NCI-H226 (cell line): ENCODE results near the gene HSD11B1L.
A peak's percentile ranks its signal among the peaks of the same experiment; 100 is the strongest.

Experiments used
- DNase-seq: peaks from one replicate; pipeline ENCODE4 v3.0.0-alpha.2; 2015

The HSD11B1L gene, protein sequence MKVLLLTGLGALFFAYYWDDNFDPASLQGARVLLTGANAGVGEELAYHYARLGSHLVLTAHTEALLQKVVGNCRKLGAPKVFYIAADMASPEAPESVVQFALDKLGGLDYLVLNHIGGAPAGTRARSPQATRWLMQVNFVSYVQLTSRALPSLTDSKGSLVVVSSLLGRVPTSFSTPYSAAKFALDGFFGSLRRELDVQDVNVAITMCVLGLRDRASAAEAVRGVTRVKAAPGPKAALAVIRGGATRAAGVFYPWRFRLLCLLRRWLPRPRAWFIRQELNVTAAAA

DNA sequence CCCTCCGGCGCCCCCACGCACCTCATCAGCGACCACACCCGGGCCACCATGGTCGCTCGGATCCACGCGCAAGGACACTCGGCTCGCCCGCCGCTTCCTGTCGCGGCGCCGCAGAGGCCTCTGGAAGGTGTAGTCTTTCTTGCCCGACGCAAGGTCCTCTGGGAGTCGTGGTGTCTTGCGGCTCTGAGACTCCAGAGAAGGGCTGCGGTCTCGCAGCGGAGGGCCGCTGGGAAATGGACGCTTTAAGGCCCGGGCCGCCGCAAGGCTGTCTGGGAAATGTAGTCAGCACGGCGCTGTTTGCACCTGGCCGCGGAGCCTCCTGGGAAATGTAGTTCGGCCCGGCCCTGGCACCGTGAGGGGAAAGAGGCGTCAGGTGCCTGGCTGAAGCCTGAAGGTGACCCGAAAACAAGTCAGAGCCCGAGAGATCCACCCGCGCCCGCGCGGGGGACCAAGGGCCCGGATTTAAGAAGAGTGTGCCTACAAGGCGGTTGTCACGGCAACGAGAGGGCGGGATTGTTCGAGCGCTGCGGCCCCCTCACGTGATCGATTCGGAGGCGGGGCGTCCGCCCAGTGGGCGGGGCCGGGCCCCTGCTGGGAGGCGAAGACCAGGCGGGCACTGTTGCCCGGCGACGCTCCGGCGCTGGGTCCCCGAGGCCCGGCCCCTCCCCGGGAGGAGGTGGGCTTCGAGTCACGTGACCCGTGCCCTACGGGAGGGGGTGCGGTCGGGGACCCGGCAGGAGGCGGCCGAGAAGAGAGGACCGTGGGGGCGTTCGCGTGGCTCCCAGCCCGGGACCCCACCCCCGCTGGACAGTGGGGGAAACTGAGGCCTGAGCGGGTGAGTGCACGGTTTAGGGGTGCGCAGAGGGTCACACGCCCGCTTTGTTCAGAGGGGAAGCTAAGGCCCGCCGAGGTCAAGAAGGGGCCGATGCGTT lies at the start of gene HSD11B1L, which contains the start of gene MICOS13:
Gene HSD11B1L, plus strand, starts transcription at position 591 of the 932 bp plus-strand sequence. CDS start 3,806 bp downstream, outside the sequence.
Gene MICOS13, minus strand, starts transcription at position 80 of the 932 bp plus-strand sequence. Its CDS starts 30 bp downstream, at position 50.
- DNase-seq, result peak; percentile 98

DNA sequence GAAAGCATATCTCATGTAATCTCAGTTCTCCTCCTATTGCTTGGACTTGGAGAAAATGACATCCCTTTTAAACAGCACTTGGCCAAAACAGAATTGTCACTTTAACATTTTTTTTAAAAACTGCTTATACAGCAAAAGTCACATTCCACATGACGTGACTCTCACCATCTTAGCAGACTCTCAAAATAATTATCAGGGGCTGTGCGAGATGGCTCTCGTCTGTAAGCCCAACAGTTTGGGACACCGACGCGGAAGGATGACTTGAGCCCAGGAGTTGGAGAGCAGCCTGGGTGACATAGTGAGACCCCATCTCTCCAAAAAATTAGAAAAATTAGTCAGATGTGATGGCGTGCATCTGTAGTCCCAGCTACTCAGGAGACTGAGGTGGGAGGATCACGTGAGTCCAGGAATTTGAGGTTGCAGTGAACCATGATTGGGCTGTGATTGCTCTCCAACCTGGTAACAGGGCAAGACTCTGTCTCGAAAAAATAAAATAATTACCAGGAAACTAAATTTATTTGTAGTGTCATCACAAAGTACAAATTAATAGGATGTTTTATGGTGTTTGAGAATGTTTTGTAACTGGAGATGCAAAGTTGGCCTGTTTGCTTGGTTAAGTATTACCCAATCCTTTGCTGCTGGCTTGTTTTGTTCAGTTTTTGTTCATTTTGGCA lies 49.1 kb upstream of the HSD11B1L start:
- DNase-seq, result no peak

DNA sequence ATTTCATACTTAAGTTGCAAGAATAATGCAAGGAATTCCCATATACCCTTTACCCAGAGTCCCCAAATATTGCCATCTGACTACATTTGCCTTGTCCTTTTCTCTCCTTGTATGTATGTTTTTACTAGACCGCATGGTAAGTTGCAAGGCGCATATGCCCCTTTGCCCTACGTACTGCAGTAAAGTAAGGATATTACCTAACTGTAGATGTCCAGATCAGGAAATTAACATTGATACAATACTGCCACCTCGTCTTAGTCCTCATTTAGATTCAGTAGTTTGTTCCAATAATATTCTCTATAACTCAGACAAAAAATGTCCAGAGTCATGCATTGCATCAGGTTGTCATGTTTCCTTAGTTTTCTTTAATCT lies 48.6 kb upstream of the HSD11B1L start:
- DNase-seq, result no peak

DNA sequence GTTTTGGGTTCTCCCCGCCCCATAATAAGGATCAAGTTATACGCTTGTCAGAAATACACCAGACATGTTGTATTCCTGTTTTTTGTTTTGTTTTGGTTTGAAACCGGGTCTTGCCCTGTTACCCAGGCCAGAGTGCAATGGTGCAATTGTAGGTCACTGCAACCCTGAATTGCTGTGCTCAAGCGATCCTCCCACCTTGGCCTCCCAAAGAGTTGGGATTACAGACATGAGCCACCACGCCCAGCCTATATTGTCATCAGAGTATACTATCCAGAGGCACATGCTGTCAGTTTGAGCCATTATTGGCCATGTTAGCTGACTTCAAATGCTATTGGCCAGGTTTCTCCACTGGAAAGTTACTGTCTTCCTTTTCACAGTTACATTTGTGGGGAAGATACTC lies 48.2 kb upstream of the HSD11B1L start:
- no peak for DNase-seq

DNA sequence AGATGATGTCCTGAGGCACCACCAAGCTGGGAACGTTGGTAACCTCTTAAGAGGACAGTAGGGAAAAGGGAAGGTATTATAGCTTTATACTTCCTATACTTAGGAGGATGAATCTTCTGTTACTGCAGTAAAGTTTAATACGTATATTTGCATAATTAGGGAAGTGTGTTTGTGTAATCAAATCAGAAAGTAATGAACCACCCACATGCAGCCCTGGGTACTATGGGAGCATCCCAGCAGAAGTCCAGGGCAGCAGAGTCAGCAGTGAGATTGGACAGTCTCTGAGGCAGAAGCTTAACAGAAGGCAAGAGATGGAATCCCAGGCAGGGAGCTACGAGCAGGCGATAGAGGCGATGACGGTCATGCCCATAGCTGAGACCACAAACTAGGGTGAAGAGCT lies 45.4 kb upstream of the HSD11B1L start:
- no peak for DNase-seq

DNA sequence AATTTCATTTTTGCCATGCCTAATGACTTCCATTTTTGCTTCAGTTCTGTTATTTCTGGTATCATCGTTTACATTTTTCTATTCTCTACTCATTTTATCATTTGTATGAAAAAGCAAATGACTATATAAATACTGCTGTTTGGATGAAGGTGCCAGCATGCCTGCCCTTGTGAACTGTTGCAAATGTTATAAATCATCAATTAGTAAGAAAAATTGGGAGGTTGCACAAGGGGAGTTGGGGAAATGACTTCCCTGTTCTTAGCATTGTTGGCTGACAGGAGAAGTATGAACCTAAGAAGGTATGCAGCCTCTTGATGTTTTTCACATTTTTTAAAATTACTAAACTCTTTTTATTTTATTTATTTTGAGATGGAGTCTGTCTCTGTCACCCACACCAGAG lies 42.9 kb upstream of the HSD11B1L start:
- no peak for DNase-seq

DNA sequence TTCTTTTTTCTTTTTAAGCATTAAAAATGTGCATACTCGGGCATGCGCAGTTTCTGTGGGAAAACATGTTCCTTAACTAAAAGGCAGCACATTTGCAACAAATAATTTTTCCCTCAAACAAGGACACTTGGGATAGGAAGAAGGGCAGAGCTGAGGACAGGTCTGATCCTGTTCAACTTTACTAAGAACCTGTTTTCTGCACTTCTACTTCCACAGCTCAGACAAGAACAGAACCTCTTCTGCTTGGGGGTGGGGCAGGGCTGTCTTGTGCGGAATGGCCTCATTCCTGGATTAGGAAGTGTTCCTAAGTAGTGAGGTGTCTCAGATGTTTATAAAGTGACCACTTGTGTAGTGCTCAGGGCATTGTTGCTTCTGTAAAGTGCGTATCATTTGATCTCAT lies 39.7 kb upstream of the HSD11B1L start:
- DNase-seq, result no peak

DNA sequence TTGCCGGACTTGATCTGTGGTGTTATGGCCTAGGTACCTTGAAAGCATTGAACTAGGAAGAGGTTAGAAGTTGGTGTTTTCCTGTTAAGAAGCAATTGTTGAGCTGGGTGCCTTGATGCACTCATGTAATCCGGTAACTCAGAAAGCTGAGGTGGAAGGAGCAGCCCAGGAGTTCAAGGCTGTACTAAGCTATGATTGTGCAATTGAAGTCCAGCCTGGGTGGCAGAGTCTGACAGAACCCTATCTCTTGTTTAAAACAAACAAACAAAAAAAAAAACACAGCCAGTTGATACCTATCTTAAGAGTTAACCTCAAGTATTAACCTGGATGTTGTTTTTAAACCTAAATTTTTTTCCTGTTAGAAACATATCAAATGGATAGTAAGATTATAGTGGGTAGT lies 38.6 kb upstream of the HSD11B1L start:
- DNase-seq, result no peak

DNA sequence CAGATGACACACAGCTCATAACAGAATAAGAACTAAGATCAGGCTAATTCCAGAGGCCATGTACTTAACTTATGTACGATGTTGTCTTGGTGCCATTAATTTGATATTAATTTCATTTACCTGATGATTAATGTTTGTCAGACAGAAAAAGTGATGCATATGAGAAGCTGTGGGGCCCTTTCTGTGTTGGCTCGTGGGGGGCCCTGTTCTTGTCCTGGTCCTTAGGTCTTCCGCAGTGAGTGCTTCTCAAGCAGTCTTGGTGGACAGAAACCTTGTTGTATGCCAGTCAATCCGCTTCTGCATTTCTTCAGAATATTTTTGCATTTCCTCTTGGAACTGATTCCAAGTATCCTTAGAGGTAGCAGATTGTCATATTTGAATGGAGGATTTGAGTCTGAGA lies 37.8 kb upstream of the HSD11B1L start:
- no peak for DNase-seq

DNA sequence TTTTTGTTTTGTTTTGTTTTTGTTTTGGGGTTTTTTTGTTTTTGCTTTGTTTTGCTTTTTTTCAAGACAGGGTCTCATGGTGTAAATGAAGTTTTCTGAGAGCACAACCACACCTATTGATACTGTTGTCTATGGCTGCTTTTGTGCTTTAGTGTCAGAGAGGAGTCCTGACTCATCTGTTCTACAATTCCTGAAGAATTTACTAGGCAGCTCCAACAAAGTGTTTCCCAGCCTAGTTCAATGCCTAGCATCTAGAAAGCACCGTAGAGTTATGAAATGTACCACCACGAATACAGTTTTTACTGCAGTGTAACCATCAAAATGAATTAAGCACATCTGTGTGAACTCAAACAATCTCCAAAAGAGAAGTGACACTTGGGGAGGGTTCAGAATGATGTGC lies 36.8 kb upstream of the HSD11B1L start:
- DNase-seq, result no peak

DNA sequence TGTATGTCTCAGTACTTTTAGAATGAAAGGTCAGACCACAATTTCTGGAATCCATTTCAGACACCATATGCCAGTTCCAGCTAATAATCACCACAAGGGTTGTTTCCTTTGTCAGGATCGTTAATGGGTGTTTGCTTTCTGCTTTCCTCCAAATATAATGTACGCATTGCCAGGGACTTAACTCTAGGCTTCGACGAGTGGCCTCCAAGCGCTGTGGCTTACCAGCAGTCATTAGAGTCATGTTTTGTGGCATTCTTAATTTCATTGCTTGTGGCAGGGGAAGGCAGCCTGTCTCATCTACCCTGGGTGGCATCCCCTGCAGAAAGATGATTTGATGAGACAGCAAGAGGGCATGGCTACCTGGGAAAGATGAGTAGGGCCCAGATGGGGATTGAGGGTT lies 35.4 kb upstream of the HSD11B1L start:
- DNase-seq, result no peak

DNA sequence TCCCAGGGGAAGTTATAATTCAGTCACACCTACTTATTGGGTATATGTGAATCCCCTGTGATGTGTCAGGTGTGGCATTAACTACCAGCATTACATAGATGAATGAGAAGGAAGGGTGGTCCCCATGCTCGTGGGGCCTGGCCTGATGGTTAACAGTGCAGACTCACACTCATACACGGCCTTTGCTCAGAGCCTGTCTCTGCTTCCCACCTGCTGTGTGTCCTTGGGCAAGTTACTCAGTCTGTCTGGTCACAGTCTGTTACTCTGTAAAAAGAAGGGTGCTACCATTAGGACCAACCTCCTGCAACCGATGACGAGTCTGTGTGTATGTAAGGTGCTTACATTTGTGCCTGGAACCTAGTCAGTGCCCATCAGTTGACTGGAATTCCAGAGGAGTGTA lies 34.1 kb upstream of the HSD11B1L start:
- no peak for DNase-seq

DNA sequence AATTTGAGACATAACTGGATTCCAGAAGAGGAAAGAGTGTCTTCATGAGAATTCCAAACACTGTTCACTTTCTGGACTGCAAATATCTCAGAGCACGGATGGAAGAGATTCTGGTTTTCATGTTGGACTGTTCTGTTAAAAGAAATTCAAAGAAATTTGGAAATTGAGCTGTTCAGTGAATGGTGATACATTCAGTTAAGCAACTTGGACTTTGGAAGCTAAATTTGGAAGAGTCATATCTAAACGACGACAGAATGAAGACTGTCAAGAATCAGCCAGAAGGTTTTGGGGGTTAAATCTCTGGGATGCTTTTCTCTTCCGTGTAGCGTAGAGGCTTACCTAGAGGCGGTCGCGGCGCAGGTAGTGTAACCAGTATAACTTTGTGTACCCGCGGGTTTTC lies 32.4 kb upstream of the HSD11B1L start:
- DNase-seq, result no peak

DNA sequence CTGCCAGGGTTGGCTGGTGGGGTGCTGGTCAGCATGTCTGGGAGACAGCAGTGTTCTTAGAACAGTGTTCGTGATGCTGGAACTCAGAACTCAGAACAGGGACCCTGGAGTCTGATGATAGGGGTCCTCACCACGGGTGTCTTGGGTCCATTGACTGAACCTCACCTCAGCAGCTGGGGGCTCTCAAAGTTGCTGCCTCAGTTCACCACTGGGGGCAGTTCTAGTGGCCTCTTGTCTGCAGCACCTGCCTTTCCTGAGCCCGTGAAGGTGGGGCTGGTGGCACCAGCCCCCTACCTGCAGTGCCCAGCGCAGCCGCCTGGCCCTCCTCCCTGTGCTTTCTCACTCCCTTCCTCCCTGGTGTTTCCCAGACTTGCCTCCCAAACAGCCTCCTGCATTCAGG lies 29.5 kb upstream of the HSD11B1L start:
- DNase-seq, result no peak

DNA sequence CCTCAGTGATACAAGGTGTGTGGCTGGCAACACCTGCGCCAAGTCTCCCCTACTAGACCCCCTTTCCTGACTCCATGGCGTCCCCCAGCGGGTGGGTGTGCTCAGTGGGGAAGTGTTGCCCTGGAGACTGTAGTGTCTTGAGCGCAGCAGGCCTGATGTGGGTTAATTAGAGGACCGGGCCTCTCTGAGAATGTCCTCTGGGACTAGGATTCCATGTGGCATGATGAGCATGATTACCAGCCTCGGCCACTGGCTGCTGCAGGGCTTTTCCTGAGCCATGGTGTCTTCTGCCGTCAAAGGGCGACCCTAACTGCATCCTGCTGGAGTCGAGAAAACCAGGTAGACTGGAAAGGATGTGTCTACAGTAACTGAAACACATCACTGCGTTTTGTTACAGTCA lies 28.6 kb upstream of the HSD11B1L start:
- no peak for DNase-seq

DNA sequence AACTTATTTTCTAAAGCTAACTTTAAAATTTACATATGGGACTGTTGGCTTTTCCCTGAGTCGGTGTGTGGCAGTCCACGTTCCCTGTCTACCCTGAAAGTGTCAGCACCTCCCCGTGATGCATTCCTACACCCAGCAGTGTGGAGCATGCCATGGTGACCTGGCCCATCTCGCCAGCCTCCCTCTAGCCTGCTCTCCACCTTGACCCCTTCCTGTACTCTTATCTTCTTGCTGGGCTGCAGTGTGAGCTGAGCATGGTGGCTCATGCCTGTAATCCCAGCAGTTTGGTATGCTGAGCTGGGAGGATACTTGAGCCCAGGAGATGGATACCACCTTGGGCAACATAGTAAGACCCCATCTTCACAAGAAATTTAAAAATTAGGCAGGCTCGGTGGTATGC lies 25.9 kb upstream of the HSD11B1L start:
- no peak for DNase-seq

DNA sequence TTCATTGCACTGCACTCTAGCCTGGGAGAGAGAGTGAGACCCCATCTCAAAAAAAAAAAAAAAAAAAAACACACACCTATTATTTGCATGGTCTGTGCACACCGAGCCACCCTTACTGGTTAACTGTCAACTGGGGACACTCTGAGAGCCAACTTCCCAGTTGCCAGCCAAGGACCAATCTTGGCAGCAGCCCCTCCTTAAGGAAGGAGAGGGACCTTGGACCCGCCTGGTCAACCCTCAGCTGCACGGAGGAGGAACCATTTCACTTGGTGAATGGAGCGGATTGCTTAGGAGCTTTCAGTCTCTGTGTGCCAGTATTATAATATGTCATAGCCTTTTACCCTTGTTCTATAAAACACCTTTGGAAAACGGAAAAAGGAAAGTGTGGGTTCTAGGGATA lies 25.4 kb upstream of the HSD11B1L start:
- DNase-seq, result no peak

DNA sequence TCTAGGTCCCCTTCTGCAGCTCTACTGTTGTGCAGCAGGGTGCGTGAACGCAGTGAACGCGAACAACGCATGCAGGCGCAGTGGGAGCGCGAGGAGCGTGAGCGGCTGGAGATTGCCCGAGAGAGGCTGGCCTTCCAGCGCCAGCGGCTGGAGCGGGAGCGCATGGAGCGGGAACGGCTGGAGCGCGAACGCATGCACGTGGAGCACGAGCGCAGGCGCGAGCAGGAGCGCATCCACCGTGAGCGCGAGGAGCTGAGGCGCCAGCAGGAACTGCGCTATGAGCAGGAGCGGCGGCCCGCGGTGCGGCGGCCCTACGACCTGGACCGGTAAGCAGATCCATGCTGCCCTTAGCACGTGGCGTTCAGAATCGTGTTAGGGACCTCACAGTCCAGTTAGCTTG lies 19.3 kb upstream of the HSD11B1L start:
- DNase-seq, result no peak

DNA sequence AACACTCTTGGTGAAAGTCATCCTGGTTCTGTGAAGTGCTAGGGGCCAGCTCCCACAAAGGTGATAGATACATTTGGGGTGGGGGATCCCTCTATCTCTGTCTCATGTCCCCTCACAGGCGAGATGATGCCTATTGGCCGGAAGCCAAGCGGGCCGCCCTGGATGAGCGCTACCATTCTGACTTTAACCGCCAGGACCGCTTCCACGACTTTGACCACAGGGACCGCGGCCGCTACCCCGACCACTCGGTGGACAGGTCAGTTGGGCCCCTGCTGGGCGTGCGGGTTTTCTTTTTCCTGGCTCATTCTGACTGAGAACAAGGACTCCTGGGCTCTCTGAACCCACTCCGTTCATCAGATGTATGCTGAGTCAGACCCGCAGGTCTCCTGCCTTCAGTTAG lies 16.9 kb upstream of the HSD11B1L start:
- DNase-seq, result no peak

DNA sequence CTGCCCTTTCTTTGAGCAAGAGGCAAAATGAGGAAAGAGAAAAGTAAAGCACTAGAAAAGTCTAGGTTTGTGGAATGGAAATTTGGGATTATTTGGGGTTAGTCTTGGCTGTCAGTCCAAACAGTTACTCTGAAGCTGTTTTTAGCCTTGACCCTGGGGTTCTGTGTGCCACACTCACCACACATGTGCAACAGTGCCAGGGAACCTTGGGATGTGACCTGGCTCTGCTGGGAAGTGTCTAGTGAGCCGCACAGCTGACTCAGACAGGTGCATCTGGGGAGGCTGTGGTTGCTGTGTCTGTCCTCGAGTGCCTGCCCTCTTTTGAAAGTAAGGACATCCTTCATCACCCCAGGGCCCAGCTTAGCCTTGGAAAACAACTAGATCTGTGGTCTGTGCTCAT lies 16.3 kb upstream of the HSD11B1L start:
- DNase-seq, result no peak

DNA sequence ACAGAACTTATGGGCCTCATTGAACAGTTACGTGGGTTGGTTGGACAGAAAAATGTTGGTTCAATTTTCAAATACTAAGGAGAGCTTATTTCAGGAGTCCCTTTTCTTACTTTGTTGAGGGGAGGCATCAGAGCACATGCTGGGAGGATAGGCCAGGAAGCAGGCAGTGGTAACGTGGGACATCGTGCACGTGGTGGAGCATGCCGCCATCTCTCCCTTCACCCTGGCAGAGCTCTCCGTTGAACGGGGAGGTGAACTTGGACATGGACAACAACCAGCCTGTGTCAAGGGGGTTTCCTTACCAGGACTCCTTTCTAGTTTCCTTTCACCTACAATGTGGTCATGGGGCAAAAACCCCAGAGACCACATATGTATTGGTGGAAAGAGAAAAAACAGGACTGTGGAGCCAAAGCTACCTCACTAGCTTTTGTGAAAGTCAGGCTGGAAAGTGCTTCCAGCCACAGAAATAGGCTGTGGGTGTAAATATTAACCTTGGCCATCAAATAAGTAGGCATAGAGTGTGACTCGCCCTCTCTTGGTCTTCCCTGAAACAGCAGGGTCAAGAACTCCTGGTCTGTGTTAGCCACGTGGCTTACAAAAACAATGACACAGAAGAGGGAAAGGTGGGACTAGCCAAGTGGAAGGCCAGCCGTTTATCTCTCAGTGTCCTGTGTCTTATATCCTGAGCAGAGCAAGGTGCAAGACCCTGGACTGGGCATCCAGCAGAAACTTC lies 14.9 kb upstream of the HSD11B1L start:
- no peak for DNase-seq

DNA sequence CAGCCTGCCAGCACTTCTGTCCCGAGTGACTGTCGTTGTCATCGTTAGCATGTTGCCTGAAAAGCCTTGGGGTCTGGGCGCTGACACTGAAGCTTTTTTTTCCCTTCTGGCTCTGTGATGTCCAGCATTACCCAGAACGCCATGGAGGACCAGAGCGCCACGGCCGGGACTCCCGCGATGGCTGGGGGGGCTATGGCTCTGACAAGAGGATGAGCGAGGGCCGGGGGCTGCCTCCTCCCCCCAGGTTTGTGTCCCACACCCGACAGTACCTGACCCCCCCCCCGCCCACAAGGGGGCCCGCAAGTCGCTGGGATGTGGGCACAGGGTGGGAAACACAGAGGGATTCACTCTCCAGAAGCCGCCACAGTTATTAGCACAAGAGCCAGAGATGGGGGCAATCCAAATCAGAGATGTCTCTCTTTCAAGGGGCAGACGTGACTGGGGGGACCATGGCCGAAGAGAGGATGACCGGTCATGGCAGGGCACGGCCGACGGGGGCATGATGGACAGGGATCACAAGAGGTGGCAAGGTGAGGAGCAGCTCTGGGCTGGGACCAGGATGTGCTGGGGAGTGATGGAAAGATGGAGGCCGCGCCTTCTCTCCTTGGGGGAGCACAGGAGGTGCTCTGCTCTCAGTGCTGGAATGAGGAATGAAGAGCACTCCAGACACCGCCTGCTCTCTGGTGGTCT lies 13.8 kb upstream of the HSD11B1L start:
- no peak for DNase-seq
